NOMO-1 treated with dmso at 0.1 percent for 144 hours (cell line): ENCODE measurements around the gene PIGS.
"Not testable (repeated sequence)": the region's sequence is repeated elsewhere in the genome, so short reads cannot be mapped to it uniquely, and the experiment has no call there.

Source experiments
- DNase-seq: peaks from one replicate; lab custom pipeline; 2025; ENCODE audit not compliant: unreplicated experiment; lab: John Stamatoyannopoulos, UW

Gene PIGS

DNA sequence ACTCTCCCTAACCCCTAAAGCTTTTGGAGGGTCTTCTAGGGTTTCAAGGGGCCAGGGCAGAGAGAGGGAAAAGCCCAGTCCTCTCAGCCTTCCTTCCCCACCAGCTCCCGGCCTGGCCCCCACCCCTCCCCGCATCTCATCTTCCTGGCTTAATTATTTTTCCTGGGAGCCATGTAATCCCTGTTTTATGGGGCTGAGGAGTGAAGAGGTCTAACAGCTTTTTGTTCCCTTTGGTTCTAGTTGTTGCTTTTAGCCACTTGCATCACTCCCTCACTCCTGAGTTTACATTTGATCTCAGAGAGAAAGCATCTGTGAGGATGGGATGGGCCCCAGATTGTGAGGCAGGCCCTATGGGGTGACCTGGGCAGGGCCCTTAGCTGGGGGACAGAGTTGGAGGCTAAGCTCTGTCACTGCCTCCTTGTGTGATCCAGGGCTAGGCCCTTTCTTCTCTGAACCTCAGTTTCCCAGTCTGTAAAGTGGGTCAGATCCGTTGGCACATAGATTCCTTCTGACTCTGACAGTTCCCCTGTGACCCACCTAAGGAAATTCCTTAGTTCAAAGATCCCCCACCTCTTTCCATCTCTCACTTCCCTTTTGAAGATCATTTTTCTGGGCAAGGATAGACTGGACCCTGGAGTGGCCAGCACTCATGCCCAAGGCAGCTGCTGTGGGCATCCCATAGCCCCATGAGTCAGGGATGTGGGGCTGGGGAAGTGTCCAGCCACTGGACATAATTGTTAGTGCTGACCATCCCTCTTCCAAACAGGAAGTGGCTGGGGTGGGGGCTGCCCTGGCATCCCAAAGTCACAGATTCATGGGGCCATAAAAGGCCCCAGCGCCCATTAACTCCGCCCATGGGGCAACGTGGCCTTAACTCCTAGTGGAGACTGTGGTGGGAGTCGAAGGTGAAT, 39.0 kb downstream of the PIGS start:
- no peak for DNase-seq

DNA sequence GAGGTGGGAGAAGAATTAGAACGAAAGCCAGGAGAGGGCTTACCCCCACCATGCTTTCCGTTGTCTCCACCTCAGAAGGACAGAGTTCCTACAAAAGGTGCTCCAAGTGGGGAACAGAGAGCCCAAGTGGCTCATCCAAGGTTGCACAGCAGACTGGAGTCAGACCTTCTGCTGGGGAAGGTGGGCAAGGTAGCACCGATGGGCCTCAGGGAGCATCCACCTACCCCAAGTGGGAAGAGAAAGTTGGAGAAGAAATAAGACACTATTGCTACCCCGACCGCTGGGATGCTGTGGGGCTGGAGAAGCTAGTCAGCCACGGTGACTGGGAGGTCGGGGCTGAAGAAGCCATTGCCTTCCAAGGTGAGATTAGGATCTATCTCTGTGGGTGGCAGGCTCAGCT, 40.4 kb downstream of the PIGS start:
- no peak for DNase-seq

DNA sequence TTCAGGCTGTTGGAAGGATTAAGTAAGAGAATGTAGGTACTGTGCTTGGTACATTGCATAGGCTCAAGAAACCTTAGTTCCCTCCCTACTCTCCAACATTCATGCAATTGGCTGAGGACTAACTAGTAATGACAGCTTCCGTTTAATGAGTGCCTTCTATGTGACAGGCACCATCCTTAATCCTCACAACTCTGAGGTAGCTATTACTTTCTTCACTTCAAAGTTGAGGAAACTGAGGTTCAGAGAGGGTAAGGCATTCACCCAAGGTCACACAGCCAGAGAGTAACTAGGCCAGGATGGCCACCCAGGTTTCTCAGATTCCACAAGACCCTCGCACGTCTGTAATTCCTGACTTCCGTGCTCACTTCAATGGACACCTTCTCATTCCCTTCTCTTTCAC, 41.1 kb downstream of the PIGS start:
- DNase-seq: no peak

DNA sequence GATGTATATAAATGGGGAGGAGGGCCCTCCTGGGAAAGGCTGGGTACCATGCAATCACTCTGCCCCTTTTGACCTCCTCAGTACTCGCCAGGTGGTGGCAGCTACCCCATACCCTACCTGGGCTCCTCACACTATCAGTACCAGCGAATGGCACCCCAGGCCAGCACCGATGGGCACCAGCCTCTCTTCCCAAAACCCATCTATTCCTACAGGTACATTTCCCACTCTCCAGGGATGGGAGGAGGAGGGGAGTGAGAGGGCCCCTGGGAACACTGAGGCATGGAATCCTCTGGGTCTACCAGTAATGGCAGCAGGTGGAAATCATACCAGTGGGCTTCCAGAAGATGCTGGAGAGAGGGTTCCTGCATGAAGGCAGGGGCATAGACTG, 42.3 kb downstream of the PIGS start:
- DNase-seq: no peak

DNA sequence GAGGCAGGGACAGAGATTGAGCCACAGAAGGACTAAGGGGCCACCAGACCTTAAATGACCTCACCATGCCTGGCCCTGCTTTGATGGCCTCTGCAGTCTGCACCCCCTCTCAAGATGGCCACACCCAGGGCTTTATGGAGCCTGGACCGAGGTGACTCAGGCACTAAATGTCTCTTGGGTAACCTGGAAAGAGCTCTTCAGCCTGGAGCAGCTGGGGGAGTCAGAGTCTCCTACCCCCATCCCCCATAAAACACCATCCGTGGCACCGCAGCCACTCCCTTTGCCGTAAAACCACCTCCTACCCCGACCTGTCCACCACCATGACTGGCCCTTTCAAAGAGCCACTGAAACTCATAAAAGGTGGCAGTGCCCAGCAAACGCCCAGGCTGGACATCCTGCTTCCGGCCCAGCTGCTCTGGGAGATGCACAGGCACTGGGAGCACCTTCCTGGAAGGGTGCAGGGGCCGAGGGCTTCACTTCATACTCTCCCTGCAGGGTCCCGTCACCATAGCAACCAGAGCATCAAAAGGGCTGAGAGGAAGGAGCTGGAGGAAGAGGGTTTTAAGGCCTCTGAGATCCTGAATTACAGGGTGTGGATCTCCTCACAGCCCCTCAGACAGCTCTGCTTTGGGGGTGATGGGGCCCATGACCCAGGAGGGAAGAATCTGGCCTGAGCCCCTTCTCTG, 42.9 kb downstream of the PIGS start:
- DNase-seq: no peak

DNA sequence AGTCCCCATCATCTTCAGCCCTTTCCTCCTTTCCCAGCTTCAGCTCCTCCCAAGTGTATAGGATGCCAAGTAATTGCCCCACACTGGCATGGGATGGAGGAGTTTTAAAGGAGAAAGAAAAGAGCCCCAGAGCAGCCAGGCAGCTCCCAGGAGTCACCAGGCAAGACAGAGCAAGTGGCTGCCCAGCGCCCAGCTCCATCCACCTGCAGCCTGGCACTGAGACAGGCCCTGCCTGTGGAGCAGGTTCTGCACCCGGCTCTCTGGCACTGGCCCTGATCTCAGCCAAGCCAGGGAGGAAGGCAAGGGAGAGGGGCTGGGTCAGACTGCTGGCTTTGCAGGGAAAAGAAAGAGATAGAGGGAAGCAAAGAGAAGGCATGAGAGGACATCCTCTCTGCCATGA, 43.5 kb downstream of the PIGS start:
- DNase-seq: no peak

DNA sequence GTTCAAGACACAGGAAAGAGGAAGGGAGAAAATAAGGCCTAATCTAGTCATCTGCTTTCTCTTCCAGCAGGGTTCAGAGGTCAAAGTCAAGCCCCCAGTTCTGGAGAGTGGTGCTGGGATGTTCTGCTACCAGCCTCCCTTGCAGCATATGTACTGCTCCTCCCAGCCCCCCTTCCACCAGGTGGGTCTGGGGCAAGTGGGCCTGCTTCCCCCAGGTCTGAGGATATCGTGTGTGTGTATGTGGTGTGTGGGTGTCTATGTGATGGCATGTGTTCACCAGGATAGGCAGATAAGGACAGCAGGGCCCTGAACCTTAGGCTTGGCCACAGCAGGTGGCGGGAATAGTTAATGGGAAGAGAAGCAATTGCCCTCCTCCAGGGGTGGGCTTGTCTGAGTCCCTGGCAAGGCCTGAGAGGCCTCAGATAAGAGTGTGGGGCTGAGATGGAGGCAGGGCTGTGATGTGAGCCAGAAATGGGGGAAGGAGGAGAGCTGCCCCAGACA, 44.1 kb downstream of the PIGS start:
- DNase-seq: no peak

DNA sequence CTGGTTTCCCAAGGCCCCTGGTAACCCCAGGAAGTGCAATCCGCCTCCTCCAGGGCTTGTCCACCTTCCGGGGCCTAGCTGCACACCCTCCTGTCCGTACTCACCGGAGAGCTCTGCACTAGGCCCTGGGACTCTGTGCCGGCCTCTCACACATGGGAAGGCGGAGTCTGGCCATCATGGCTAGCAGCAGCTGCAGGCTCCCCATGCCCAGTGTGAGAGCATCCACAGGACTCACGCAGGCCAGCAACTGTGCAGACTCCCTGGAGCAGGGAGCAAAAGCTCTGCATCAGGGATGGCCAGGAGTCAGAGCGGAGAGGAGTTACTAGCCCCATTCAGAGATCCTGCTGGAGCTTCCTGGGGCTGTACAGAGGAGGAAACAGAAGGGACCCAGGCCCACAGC, 44.9 kb downstream of the PIGS start:
- no peak for DNase-seq

DNA sequence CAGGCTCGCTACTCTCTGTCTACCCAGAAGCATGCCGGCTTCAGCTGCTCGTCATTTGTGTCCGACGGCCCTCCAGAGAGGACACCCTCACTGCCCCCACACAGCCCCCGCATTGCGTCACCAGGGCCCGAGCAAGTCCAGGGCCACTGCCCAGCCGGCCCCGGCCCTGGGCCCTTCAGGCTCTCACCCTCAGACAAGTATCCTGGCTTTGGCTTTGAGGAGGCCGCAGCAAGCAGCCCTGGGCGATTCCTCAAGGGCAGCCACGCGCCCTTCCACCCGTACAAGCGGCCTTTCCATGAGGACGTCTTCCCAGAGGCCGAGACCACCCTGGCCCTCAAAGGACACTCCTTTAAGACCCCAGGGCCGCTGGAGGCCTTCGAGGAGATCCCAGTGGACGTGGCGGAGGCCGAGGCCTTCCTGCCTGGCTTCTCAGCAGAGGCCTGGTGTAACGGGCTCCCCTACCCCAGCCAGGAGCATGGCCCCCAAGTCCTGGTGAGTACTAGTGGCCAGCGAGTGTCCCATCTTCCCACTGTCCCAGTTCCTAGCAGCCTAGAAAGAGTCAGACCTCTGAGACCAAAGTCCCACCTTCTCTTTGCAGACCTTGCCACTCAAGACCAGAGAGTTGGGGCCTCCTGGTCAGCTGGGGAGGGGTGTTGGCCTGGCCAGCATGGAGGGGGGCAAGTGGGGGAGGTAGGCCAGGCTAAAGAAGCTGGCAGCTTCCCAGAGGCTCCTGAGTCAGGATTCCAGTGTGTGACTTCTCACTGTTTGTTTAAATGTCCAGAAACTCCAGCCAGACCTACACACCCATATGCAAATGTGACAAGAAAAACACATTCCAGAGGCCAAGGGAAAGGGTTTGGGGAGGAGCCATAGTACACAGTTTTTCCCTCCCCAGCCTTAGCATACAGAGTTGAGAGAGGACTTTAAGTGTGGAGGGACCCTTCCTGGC, 46.6 kb downstream of the PIGS start:
- DNase-seq: no peak

DNA sequence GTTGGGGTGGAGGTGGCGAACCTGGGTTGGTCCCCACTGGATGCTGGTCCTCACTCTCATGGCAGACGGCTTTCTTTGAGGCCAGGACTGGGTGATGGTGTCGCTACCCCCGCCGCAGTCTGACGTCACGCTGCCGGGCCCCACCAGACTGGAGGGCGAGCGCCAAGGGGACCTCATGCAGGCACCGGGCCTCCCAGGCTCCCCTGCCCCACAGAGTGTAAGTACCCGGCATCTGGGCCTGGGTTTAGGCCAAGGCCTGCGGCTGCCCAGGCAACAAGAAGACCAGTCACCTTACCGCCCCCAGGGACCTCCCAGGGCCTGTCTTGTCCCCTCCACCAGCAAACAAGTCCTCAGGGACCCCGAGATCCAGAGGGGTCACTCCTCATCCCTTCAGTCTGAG, 47.4 kb downstream of the PIGS start:
- no peak for DNase-seq

DNA sequence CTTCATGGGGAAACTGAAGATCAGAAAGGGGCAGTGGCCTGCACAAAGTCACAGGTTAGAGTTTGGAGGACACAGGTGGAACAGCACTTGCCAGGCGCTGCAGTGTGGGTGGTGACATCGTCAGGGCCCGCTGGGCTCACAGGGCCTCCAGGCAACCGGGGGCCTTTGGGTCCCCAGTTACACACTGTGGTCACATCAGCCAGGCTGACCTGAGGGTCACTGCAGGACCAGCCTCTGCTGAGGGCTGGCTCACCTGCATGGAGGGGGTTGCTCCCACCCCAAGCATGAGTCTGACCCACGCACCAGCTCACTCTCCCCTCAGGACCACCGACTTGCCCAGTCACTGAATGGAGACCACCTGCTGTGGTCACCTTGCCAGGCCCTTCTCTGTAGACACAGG, 48.1 kb downstream of the PIGS start:
- no peak for DNase-seq

DNA sequence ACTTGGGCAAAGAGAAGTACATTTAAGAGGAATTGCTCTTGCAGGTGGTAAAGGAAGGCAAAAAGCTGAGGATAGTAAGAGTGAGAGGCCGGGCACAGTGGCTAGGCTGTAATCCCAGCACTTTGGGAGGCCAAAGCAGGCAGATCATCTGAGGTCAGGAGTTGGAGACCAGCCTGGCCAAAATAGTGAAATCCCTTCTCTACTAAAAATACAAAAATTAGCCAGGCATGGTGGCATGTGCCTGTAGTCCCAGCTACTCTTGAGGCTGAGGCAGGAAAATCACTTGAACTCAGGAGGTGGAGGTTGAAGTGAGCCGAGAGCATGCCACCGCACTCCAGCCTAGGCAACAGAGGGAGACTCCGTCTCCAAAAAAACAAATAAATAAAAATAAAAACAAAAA, 49.0 kb downstream of the PIGS start:
- DNase-seq: not testable (repeated sequence)

DNA sequence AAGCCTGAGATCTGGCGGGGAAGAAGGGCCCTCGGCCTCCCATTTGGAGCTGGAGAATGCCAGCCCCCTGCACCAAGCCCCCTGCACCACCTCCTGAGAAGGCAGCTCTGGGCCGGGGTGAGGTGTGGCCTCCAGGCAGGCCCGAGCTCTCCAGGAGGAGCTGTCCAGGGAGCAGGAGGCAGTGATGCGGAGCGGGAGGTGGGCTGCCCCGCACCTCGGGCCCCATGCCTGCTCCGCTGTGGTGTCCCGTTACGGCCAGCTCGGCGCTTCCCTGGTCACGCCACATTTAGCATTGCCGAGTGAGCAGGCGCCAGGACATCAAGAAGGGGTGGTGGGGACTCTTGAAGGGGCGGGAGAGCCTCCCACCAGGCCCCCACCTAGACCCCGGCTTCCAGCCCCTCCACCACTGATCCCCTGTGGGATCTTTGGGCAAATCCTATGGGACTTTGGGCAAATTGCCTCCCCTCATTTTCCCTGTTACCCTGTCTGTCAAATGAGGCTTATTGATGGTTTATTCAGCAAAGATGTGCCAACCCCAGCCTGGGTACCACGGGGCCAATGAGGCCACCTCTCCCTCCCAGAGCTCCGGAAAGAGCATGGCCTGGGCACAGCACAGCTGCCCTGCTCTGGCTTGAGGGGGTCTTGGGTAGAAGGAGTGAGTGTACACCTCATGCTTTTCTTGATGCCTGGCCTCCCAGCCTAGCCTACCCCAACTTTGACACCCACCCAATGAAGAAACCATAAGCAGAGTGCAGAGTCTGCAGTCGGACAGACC, 49.8 kb downstream of the PIGS start:
- no peak for DNase-seq

DNA sequence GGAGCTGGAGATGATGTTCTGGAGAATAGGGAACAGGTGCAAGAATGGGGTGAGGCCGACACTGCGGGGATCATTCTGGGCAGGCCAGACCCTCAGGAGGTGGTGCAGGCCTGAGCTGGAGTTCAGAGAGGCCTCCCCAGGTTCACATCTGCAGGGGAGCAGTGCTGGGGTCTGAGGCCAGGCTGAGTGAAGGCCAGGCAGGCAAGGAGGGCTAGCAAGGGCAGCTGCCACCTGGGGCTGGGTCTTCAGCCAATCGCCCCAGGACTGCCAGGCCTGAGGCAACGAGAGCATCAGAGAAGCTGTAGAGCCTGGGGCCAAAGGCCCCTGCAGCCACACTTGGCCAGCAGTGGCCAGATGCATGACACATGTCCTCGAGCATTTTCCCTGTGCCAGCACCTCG, 50.6 kb downstream of the PIGS start:
- DNase-seq: no peak

DNA sequence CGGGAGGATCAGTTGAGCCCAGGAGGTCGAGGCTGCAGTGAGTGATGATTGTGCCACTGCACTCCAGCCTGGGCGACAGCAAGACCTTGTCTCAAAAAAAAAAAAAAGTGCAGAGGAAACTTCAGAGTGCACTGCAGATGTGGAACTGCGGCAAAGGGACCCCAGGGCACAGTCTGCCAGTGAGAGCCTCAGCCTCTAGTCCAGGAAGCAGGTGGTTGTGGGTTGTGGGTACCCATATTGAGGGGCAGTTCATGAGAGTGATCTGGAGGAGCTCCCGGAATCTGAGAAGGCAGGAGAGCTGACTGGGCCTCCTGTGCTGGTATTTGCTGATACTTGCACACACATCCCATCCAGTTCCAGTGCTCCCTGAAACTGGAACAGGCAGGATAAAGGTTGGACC, 52.1 kb downstream of the PIGS start:
- DNase-seq: no peak

DNA sequence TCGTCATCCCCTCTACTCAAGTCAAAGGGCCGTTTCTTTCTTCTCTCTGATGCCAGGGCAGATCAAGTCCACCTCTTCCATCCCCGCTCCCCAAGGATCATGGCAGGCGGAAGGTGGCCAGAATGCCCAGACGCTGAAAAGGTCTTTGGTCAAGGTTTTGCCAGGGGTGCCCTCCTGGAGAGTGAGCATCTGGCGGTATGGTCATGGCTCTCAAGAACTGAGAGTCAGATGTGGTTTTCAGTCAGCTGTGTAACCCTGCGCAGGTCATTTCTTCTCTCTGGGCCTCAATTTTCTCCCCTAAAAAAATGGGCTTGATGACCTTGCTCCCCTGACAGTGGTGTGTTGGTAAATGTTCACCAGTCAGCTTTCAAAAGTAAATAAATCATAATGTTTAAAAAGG, 52.7 kb downstream of the PIGS start:
- no peak for DNase-seq

DNA sequence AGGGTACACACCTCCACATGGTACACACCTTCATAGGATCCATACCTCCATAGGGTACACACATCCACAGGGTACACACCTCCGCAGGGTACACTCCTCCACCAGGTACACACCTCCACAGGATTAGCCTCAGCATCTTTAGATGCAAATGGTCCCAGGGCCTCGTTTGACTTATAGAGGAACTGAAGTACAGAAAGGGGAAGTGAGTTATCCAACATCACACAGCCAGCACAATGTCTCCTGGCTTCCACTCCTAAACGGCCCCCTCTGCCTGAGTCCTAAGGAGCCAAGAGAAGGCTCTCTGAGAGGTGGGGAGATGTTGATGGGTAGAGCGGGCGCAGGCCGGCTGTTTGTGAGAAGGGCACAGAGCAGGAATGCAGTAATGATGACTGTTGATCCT, 53.2 kb downstream of the PIGS start:
- peak; percentile 27 for DNase-seq

DNA sequence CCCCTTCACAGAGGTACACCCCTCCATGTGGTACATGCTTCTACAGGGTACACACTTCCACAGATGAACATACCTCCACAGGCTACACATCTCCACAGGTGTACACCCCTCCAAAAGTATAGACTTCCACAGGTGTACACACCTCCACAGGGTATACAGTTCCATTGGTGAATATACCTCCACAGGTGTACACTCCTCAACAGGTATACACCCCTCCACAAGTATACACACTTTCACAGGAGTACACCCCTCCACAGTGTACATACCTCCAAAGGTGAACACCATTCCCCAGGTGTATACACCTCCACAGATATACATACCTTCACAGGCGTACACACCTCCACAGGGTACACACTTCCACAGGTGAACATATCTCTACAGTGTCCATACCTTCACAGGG, 55.8 kb downstream of the PIGS start:
- no peak for DNase-seq

DNA sequence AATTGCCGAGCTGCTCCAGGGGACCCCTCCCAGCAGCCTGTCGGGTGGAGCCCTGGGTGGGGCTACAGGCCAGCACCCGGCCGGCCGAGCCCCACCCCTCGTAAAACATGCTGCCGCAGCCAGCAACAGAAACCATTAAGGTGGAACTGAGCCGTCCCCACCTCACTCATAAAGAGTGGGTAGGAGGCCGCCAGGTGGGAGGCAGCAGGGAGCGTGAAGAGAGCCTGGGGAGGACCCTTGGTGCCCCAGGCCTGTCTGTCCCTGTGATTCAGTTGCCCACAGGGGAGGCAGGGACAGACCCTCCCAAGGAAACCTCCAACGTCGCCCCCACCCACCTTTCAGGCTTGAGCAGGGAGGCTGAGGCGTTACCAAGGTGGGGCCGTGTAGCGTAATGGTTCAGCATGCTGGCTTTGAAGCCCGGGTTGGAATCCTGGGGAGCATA, 56.7 kb downstream of the PIGS start:
- DNase-seq: no peak

DNA sequence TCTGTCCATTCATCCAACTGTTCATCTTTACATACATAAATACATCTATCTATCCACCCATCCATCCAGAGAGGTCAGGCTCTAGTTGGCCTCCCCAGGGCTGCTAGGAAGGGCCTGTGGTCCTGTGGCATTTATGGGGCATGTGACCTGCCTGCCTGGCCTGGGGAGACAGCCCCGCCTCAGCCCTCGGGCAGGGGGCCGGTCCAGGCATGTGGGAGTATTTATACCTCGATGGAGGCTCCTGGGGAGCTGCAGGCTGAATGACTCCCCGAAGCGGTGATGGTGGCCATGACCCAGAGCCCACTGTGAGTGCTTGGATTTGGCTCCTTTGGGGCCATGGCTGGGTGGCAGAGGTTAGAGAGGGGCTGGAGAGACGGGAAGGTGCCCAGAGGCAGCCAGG, 57.8 kb downstream of the PIGS start:
- no peak for DNase-seq
